Heart left ventricle (tissue), 13 donors: Measurements from ENCODE around the gene C5AR1.

Experiments
- POLR2A ChIP-seq, 2 donors: fragments of 450-650 bp; IDR thresholded peaks; one replicate each; pipeline ENCODE4 v1.6.1; 2017; ENCODE audit warnings: antibody characterized with exemption in 2 of 2, mild to moderate bottlenecking in 2 of 2, moderate library complexity in 2 of 2
- TF ChIP-seq, protein P1 (sequence below), 12 donors: fragments of 200-600 bp; sonication (generic) in 4 of 12; IDR thresholded peaks; one replicate each; pipeline versions ENCODE4 v1.5.0 to v1.8.0; 2018 to 2022; ENCODE audit warnings: antibody characterized with exemption in 12 of 12, mild to moderate bottlenecking in 5 of 12
- donor health status: ischemic (EF 13 %, LVEDD 7.1; RV severe dilation, severe dysfunction).
- donor health status: DM: no; HTN: yes; CAD: no.
- donor health status: DM: no; HTN: no; CAD: no.
- donor health status: ischemic (EF 25% LVEDD 6.9; RV normal size, moderate dysfunction).
- donor health status: ischemic (EF 25% LVEDD 5.7; RV mildly dilated, moderate dysfunction).
- donor health status: ischemic (EF 35%, LVEDD 5.7; RV mildly dilated, moderate dysfunction).
- donor health status: nonischemic (EF 11% LVEDD 7.7; RV severe dilation, severe dysfunction).
- donor health status: DM: yes; HTN: yes; CAD: no.
- donor health status: PGD.
- donor health status: ischemic (EF 29% LVEDD 5.4; RV normal size, mild dysfunction).
- donor health status: nonischemic (EF 23%, LVEDD 6.1; RV moderate dilation, normal function).

DNA sequence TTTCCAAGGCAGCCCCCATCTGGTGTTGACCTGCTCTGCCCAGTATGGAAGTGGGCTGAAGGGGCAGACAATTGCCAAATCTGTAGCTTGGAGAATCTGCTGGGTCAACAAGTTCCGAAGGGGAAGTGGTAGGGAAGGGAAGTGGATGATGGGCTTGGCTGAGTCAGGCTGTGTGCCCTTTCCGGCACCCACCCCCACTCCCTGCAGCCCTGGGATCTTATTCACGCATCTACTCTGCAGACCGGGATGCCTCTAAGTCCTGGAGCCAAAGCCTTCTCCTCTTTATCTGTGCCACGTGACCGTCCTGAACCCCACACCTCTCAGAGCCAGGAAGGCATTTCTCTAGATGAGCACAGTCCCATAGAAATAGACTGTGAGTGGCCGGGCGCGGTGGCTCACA is 14.8 kb downstream of the C5AR1 start:
- TF ChIP-seq, protein P1, sequence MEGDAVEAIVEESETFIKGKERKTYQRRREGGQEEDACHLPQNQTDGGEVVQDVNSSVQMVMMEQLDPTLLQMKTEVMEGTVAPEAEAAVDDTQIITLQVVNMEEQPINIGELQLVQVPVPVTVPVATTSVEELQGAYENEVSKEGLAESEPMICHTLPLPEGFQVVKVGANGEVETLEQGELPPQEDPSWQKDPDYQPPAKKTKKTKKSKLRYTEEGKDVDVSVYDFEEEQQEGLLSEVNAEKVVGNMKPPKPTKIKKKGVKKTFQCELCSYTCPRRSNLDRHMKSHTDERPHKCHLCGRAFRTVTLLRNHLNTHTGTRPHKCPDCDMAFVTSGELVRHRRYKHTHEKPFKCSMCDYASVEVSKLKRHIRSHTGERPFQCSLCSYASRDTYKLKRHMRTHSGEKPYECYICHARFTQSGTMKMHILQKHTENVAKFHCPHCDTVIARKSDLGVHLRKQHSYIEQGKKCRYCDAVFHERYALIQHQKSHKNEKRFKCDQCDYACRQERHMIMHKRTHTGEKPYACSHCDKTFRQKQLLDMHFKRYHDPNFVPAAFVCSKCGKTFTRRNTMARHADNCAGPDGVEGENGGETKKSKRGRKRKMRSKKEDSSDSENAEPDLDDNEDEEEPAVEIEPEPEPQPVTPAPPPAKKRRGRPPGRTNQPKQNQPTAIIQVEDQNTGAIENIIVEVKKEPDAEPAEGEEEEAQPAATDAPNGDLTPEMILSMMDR (IDR thresholded peaks at IDR 0.05), result no peak
- no peak for TF ChIP-seq POLR2A (IDR thresholded peaks at IDR 0.05)
